ENCODE measurements around the gene RERE.
"Not testable (repeated sequence)": the region's sequence is repeated elsewhere in the genome, so short reads cannot be mapped to it uniquely, and the experiment has no call there.

Gene RERE

DNA sequence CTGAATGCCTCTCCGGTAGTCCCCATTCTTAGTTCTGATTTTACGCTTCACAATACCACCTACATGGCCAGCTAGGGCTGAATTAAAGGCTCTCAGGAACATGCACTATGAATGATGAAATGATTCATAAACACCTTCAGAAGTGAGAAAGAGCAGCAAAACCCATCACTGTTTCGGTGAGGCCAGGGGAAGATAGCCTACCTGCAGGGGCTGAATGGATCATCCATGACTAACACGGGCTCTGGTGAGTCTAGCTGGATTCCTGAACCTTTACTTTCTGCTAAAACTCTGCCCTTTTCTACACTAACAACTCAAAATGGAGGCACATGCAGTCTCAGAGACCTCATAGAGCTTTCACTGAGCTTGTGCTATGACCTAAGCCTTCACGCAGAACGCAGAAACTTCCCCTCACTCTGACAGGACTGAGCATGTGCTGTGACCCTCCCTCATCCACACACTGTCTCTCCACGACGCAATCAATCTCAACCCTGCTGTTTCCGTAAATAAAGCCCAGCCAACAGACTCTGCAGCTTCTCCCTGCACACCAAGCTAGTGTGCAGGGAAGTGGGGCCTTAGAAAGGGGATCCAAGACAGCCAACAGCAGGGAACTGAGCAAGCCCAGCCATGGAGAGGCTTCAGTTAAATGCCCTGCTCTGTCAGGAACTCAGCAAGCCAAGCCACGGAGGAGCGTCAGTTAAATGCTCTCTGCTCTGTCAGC lies 291.7 kb downstream of the RERE start:
- DNase-seq = peak; percentile 87
- in situ Hi-C loops (cut with HindIII; ENCODE audit: low pct_ligation_motif_present, low pct_unique_long_range_greater_than_20kb, low sequenced_read_pairs) = no loop called here

DNA sequence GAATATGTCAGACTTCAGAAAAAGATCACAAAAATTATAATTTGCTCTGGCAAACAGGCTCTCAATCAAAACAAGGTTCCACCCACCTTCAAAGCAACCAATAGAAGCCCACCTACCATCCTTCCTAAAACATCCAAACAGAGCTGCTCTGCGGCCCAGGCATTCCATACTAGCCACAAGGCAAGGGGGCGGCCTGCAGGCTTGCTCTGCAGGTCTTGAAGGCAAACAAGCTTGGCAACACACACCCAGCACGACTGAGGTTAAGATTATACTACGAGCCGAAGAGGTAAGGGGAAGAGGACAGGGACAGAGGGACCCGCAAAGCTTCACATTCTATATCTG lies 292.3 kb downstream of the RERE start:
- in situ Hi-C loops (cut with HindIII; ENCODE audit: low pct_ligation_motif_present, low pct_unique_long_range_greater_than_20kb, low sequenced_read_pairs) = no loop called here
- peak; percentile 35 for DNase-seq

GRCh38 chr1:8524627-8525157 lies 292.7 kb downstream of the RERE start:
- no peak for DNase-seq
- in situ Hi-C loops (cut with HindIII; ENCODE audit: low pct_ligation_motif_present, low pct_unique_long_range_greater_than_20kb, low sequenced_read_pairs) = no loop called here

- no peak for DNase-seq
- in situ Hi-C loops (cut with HindIII; ENCODE audit: low pct_ligation_motif_present, low pct_unique_long_range_greater_than_20kb, low sequenced_read_pairs) = no loop called here
These were observed 293.7 kb downstream of the RERE start for GRCh38 chr1:8523666-8524206.

DNA sequence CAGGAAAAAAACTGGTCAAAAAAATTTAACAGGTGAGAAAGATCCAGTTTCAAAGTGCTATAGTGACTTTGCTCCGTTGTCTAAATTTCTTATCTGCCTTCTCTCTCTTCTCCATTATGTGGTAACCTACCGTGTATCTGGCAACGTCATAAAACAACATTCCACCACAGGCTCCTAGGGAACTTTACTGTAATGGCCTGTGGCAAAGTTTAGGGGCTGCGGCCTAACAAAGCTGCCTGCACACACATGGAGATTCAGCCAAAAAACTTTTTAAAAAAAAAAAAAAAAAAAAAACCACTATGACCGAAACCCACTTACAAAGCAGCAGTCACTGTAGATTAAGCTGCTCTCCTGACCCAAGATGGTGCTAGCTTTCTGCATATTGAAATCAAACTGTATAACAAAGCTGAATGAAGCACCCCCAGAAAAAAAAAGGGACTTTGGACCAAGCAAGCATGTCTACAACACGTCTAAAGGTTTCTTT lies 296.9 kb downstream of the RERE start:
- in situ Hi-C loops (cut with HindIII; ENCODE audit: low pct_ligation_motif_present, low pct_unique_long_range_greater_than_20kb, low sequenced_read_pairs) = no loop called here
- no peak for DNase-seq

DNA sequence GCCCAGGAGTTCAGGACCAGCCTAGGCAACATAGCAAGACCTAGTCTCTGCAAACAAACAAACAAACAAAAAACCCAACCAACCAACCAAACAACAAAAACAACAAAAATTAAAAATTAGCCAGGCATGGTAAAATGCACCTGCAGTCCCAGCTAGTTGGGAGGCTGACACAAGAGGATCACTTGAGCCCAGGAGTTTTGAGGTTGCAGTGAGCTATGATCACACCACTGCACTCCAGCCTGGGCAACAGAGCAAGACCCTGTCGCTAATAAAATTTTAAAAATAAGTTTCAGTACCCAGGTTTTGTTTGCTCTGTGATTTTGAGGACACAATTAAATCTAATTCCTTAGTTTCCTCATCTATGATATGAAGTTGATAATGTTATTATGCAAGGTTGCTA lies 298.3 kb downstream of the RERE start:
- no peak for DNase-seq
- in situ Hi-C loops (cut with HindIII; ENCODE audit: low pct_ligation_motif_present, low pct_unique_long_range_greater_than_20kb, low sequenced_read_pairs) = no loop called here

DNA sequence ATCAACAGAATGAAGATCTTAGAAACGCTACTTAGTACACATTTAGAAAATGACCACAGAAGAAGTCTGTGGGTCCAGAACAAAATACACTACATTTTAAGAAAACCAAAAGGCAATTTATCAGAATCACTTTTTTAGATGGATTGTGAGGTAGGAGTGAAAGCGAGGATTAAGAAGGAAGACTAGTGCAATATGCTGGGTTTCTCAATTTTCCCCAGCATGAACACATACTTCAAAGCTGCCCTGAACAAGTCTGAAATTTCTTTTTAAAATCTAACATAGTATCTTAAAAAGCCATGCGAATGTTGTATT lies 299.0 kb downstream of the RERE start:
- no peak for DNase-seq
- in situ Hi-C loops (cut with HindIII; ENCODE audit: low pct_ligation_motif_present, low pct_unique_long_range_greater_than_20kb, low sequenced_read_pairs) = no loop called here

GRCh38 chr1:8517661-8518489 lies 299.6 kb downstream of the RERE start:
- DNase-seq = no peak

DNA sequence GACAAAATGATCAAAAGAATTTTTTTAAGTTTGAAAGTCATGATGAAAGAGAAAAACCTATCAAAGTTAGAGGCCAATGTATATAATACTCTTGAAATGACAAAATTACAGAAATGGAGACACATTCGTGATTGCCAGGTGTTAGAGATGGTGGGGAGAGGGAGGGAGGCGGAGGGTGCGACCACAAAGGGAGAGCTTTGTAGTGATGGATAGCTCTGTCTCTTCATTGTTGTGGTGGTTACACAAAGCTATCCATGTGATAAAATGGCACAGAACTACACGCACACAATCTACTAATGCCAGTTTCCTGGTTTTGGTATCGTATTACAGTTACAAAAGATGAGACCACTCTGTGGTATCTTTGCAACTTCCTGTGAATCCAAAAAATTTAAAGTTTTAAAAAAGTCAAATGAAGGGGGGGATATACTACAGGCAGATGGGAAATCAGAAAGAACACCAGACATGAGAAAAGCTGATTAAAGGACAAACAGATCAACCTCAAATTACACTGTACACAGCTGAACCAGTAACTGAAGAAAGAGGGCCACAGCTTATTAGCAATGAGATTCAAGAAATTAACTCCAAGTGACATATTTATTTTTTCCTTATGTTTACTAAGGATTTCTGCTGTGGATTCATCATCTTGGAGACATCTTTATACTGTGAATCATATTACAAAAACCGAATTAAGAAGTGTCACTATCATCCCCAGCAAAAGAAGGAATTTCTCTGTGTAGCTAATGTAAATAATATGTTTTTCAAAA lies 300.5 kb downstream of the RERE start:
- in situ Hi-C loops (cut with HindIII; ENCODE audit: low pct_ligation_motif_present, low pct_unique_long_range_greater_than_20kb, low sequenced_read_pairs) = no loop called here
- no peak for DNase-seq

More at GRCh38 chr1:8517661-8518489, 299.6 kb downstream of the RERE start:
- in situ Hi-C loops (cut with HindIII; ENCODE audit: low pct_ligation_motif_present, low pct_unique_long_range_greater_than_20kb, low sequenced_read_pairs) = no loop called here

DNA sequence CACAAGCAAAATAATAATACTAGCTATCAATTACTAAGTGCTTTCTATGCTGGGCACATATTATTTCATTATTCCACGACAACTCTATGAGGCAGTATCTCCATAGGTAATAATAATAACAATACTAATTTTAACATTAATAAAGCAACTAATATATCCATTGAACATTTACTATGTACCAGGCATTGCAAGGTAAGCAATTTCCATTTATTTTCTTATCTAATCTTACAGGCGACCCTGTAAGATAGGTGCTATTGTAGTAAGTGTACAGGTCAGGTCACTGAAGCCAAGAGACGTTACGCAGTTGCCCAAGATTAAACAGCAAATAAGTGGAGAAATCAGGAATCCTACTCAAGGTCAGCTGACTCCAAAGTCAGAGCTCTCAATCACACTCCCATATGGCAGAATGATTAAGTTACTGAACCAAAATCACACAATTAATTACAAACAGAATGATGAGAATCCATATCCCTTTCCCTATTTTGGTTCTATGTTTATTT lies 301.1 kb downstream of the RERE start:
- in situ Hi-C loops (cut with HindIII; ENCODE audit: low pct_ligation_motif_present, low pct_unique_long_range_greater_than_20kb, low sequenced_read_pairs) = no loop called here
- DNase-seq = no peak

GRCh38 chr1:8512504-8512903 lies 304.9 kb downstream of the RERE start:
- no peak for DNase-seq
- in situ Hi-C loops (cut with HindIII; ENCODE audit: low pct_ligation_motif_present, low pct_unique_long_range_greater_than_20kb, low sequenced_read_pairs) = no loop called here

- in situ Hi-C loops (cut with HindIII; ENCODE audit: low pct_ligation_motif_present, low pct_unique_long_range_greater_than_20kb, low sequenced_read_pairs) = no loop called here
- DNase-seq = no peak
These were observed 307.2 kb downstream of the RERE start for GRCh38 chr1:8510041-8510823.

DNA sequence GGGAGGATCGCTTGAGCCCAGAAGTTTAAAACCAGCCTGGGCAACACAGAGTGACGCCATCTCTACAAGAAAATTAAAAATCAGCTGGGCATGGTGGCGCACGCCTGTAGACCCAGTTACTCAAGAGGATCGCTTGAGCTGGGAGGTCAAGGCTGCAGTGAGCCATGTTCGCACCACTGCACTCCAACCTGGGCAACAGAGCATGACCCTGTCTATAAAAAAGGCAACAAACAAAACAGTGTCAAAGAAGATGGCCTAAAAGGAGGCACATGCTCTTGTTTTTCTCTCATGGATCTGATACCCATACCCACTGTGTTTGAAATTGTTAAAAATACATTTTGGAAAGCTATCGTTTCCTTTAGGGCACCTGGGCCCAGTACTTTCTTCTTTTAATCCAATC lies 307.9 kb downstream of the RERE start:
- DNase-seq = no peak
- in situ Hi-C loops (cut with HindIII; ENCODE audit: low pct_ligation_motif_present, low pct_unique_long_range_greater_than_20kb, low sequenced_read_pairs) = no loop called here

DNA sequence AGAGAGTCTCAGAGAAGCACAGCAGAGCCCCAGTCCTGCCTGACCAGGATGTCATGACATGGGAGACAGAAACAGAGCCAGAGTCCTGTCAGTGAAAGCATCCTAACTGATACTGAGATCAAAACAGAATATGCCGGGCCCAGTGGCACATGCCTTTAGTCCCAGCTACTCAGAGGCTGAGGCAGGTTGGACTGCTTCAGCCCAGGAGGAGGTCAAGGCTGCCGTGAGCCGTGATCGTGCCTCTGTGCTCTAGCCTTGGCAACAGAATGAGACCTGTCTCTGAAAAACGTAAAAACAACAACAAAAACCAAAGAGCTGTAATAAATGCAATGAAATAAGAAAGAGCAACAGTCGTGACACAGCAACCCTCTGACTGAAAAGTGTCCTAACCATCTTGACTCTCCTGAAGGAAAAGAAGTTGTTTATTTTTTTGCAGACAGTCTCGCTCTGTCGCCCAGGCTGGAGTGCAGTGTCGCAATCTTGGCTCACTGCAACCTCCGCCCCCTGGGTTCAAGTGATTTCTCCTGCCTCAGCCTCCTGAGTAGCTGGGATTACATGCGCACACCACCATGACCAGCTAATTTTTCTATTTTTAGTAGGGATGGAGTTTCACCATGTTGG lies 310.3 kb downstream of the RERE start:
- in situ Hi-C loops (cut with HindIII; ENCODE audit: low pct_ligation_motif_present, low pct_unique_long_range_greater_than_20kb, low sequenced_read_pairs) = no loop called here
- DNase-seq = no peak

DNA sequence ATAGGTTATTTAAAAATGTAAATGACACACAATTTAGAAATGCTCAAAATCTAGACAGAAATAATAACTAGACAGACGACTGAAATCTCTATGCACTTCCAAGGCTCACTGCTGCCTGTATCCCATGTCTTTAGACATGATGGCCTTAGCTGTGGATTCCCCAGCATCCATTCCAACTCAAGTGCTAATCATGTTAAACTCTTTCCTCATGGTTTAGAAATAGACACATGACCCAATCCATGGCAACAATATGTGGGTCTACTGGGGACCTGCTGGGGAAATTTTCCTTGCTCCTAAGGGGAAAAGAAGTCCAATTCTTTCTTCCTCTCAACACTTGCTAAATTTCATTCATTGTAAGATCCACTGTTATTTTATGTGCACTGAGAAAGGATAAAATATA lies 311.0 kb downstream of the RERE start:
- no peak for DNase-seq
- in situ Hi-C loops (cut with HindIII; ENCODE audit: low pct_ligation_motif_present, low pct_unique_long_range_greater_than_20kb, low sequenced_read_pairs) = no loop called here

- in situ Hi-C loops (cut with HindIII; ENCODE audit: low pct_ligation_motif_present, low pct_unique_long_range_greater_than_20kb, low sequenced_read_pairs) = no loop called here
These were observed 313.6 kb downstream of the RERE start for GRCh38 chr1:8503842-8504241.

DNA sequence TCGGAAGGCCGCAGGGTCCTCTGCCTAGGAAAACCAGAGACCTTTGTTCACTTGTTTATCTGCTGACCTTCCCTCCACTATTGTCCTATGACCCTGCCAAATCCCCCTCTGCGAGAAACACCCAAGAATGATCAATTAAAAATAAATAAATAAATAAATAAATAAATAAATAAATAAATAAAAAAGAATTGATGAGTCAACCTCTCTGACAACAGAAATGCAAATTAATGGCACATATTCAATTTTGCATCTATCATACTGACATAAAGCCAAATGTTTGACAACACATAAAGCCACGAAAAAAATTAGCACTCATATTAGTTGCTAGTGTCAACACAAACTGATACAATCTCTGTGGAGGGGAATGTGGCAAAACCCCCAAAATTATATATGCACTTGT lies 314.5 kb downstream of the RERE start:
- in situ Hi-C loops (cut with HindIII; ENCODE audit: low pct_ligation_motif_present, low pct_unique_long_range_greater_than_20kb, low sequenced_read_pairs); DNase-seq: not testable (repeated sequence)

More at GRCh38 chr1:8503842-8504241, 313.6 kb downstream of the RERE start:
- DNase-seq = no peak
